Endodermal cell (in vitro differentiated cells): ENCODE measurements around the gene AKAP5. TPM values are rescaled to one million over a fixed set of nuclear protein-coding genes. Genes with fewer than 3 reads are reported as not detected.

ENCODE experiments used
- DNase-seq: peaks from one replicate; pipeline ENCODE4 v3.0.0-alpha.2; 2017
- H3K27ac ChIP-seq: 2 replicates; pipeline ENCODE4 v1.5.1; 2013; ENCODE audit warnings: mild to moderate bottlenecking, low read depth, low read length, moderate library complexity
- H3K27me3 ChIP-seq: 2 replicates; pipeline ENCODE4 v1.6.1; 2013; ENCODE audit warnings: mild to moderate bottlenecking, low read length, moderate library complexity; ENCODE audit not compliant: insufficient read depth, control insufficient read depth, poor library complexity, severe bottlenecking
- H3K36me3 ChIP-seq: 2 replicates; pipeline ENCODE4 v1.7.0; 2013; ENCODE audit warnings: mild to moderate bottlenecking, low read length, moderate library complexity; ENCODE audit not compliant: control insufficient read depth, insufficient read depth
- H3K4me1 ChIP-seq: one replicate; pipeline ENCODE4 v1.7.0; 2013; ENCODE audit warnings: low read length; ENCODE audit not compliant: control insufficient read depth, insufficient read depth
- H3K4me3 ChIP-seq: 2 replicates; pipeline ENCODE4 v1.5.1; 2013; ENCODE audit warnings: mild to moderate bottlenecking, low read length, moderate library complexity
- H3K9ac ChIP-seq: 2 replicates; pipeline ENCODE4 v1.6.1; 2013; ENCODE audit warnings: mild to moderate bottlenecking, low read length, moderate library complexity; ENCODE audit not compliant: poor library complexity, severe bottlenecking; ENCODE audit errors: extremely low read depth
- H3K9me3 ChIP-seq: 2 replicates; pipeline ENCODE4 v1.6.1; 2013; ENCODE audit warnings: mild to moderate bottlenecking, low read length, moderate library complexity; ENCODE audit not compliant: control insufficient read depth
- H3K27ac Mint-ChIP-seq: 2 replicates; pipeline ENCODE4 v1.8.0; 2020; ENCODE audit warnings: mixed read lengths
- H3K27me3 Mint-ChIP-seq: 2 replicates; pipeline ENCODE4 v1.8.0; 2021; ENCODE audit warnings: mild to moderate bottlenecking, mixed read lengths; ENCODE audit not compliant: insufficient read depth
- H3K36me3 Mint-ChIP-seq: 2 replicates; pipeline ENCODE4 v1.8.0; 2020; ENCODE audit warnings: low read depth, mixed read lengths
- H3K4me1 Mint-ChIP-seq: 2 replicates; pipeline ENCODE4 v1.8.0; 2020; ENCODE audit warnings: mixed read lengths
- H3K4me3 Mint-ChIP-seq: 2 replicates; pipeline ENCODE4 v1.8.0; 2020; ENCODE audit warnings: mild to moderate bottlenecking, moderate library complexity, mixed read lengths
- H3K9me3 Mint-ChIP-seq: 2 replicates; pipeline ENCODE4 v1.8.0; 2020; ENCODE audit warnings: mild to moderate bottlenecking, mixed read lengths
- CTCF ChIP-seq: fragments of 200-600 bp; sonication (generic); conservative IDR thresholded peaks from 2 replicates; pipeline ENCODE4 v1.5.0; 2021; ENCODE audit warnings: antibody characterized with exemption, mild to moderate bottlenecking
- WGBS, 2 experiments: methylation state at CpG; one replicate each; pipeline versions ENCODE4 v1.1.5 to v1.1.7; 2013; ENCODE audit warnings: missing lambda C conversion rate in 2 of 2, mixed read lengths in 1 of 2; ENCODE audit not compliant: insufficient coverage in 1 of 2, insufficient read length in 1 of 2; 5-methylcytosine and 5-hydroxymethylcytosine counted together
- total RNA-seq, 2 donors: library from RNA; stranded (reverse); fragmentation: NEBNext Ultra II Directional in 1 of 2; extraction: Animal tissue kit (Norgen Biotek cat#: 25700) in 1 of 2; gene quantifications; 2 replicates in 1 of 2; 3 replicates in 1 of 2; pipeline ENCODE4 v1.2.1, GENCODE V29; 2021

AKAP5 gene
- total RNA-seq, 2 donors from 2014 or later: 1.3 to 2.0 TPM

DNA sequence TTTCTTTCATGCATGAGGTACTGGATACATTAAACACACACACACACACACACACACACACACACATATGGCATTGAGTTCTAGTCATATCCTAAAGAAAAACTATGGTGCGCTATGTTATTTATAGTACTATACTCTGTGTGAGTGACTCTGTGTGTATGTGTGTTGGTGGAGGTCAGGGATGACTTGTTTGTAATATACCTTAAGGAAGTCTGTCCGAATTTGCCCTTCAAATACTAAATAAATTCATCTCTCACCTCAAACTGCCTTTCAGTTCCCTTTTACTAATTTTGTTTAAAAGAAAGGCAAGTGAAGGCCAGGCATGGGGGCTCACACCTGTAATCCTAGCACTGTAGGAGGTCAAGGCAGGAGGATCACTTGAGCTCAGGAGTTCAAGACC, 2.1 kb upstream of the AKAP5 start:
- no peaks in the 10 kb centered on the region for H3K9me3 Mint-ChIP-seq
- WGBS, 2 experiments: 93% methylated on average over 2 of the region's 2 CpGs; no CpG with 5 or more reads in 1 of the 2 experiments
- peaks cover 16% of the 10 kb centered on the region for H3K36me3 ChIP-seq
- H3K4me3 ChIP-seq: no peak overlapping the region
- H3K27ac Mint-ChIP-seq: no peak overlapping the region
- no peak for TF ChIP-seq CTCF
- no peak overlapping the region for H3K9ac ChIP-seq
- H3K27me3 ChIP-seq: peaks cover 1% of the 10 kb centered on the region
- no peak for DNase-seq
- H3K4me3 Mint-ChIP-seq: no peak overlapping the region
- H3K9me3 ChIP-seq: no peaks in the 10 kb centered on the region
- H3K27ac ChIP-seq: no peak overlapping the region
- H3K4me1 Mint-ChIP-seq: peaks cover 7% of the 10 kb centered on the region
- peaks cover 18% of the 10 kb centered on the region for H3K36me3 Mint-ChIP-seq
- no peaks in the 10 kb centered on the region for H3K4me1 ChIP-seq
- peaks cover 10% of the 10 kb centered on the region for H3K27me3 Mint-ChIP-seq

GRCh38 chr14:64463873-64464272, 1.4 kb upstream of the AKAP5 start:
- H3K4me3 ChIP-seq: no peak overlapping the region
- H3K4me1 ChIP-seq: no peaks in the 10 kb centered on the region
- no peaks in the 10 kb centered on the region for H3K9me3 ChIP-seq
- peaks cover 8% of the 10 kb centered on the region for H3K27me3 ChIP-seq
- Mint-ChIP-seq H3K4me1 (peaks cover 7% of the 10 kb centered on the region), H3K27me3 (peaks cover 10% of the 10 kb centered on the region), H3K9me3 (no peaks in the 10 kb centered on the region), H3K4me3 (no peak overlapping the region), H3K27ac (no peak overlapping the region), H3K36me3 (peaks cover 17% of the 10 kb centered on the region)
- no peak overlapping the region for H3K27ac ChIP-seq
- H3K9ac ChIP-seq: no peak overlapping the region
- peaks cover 12% of the 10 kb centered on the region for H3K36me3 ChIP-seq
- 83 to 97% methylated on average over 6 of the region's 6 CpGs for WGBS, 2 experiments
- no peak for TF ChIP-seq CTCF
- DNase-seq: no peak

DNA sequence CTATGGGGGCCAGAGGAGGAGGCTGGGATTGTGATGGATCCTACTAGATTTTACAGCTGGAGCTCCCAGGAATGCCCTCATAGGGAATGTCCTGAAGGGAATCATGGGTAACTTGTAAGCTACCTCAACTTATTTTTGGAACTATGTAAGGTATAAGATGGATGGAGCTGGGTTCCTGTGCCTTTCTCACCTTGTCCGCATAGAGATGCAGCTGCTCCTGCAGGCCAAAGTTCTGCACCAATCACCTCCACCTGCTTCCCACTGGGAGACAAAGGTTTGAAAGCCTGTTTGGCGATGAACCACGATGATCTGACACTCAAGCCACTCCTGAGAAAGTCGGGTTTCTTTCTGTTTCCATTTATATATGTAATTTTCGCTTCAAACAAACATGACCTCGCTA, 648 bp upstream of the AKAP5 start:
- DNase-seq: peak; percentile 71
- no peak overlapping the region for H3K27ac ChIP-seq

More for the DNA sequence above, 648 bp upstream of the AKAP5 start:
- peak overlapping the region; percentile 76 for H3K4me3 Mint-ChIP-seq
- Histone ChIP-seq H3K27me3 (peaks cover 16% of the 10 kb centered on the region), H3K4me1 (no peaks in the 10 kb centered on the region), H3K9me3 (no peaks in the 10 kb centered on the region), H3K4me3 (peak overlapping the region; percentile 82), H3K36me3 (peaks cover 5% of the 10 kb centered on the region), H3K9ac (peak overlapping the region; percentile 45)
- WGBS, 2 experiments: 27% methylated on average over 6 of the region's 6 CpGs; no CpG with 5 or more reads in 1 of the 2 experiments
- H3K36me3 Mint-ChIP-seq: peaks cover 9% of the 10 kb centered on the region
- H3K27me3 Mint-ChIP-seq: peaks cover 10% of the 10 kb centered on the region
- TF ChIP-seq CTCF: no peak
- peaks cover 7% of the 10 kb centered on the region for H3K4me1 Mint-ChIP-seq
- peak overlapping the region; percentile 64 for H3K27ac Mint-ChIP-seq
- H3K9me3 Mint-ChIP-seq: no peaks in the 10 kb centered on the region
